ENCODE measurements around the gene PROK1.

DNA sequence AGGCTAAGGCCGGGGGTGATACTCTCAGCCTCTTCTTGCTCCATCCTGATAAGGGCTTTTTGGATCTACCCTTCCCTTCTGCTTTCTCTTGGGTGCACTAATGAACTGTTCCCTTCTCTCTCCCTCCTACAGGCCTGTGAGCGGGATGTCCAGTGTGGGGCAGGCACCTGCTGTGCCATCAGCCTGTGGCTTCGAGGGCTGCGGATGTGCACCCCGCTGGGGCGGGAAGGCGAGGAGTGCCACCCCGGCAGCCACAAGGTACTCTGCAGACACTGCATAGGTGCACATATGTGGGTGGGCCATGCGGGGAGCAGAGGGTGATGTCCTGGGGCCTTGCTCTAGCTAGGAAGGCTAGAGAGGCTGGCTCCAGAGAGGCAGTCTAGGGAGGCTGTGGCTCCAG, 2.9 kb downstream of the PROK1 start:
- TF ChIP-seq EP300 (IDR thresholded peaks at IDR 0.05), result no peak
- TF ChIP-seq, protein P1, sequence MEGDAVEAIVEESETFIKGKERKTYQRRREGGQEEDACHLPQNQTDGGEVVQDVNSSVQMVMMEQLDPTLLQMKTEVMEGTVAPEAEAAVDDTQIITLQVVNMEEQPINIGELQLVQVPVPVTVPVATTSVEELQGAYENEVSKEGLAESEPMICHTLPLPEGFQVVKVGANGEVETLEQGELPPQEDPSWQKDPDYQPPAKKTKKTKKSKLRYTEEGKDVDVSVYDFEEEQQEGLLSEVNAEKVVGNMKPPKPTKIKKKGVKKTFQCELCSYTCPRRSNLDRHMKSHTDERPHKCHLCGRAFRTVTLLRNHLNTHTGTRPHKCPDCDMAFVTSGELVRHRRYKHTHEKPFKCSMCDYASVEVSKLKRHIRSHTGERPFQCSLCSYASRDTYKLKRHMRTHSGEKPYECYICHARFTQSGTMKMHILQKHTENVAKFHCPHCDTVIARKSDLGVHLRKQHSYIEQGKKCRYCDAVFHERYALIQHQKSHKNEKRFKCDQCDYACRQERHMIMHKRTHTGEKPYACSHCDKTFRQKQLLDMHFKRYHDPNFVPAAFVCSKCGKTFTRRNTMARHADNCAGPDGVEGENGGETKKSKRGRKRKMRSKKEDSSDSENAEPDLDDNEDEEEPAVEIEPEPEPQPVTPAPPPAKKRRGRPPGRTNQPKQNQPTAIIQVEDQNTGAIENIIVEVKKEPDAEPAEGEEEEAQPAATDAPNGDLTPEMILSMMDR (IDR thresholded peaks at IDR 0.05), result no peak
- TF ChIP-seq POLR2A (IDR thresholded peaks at IDR 0.05), result no peak

All from ovary (tissue), 3 donors.